T-helper 22 cell (primary cell): ENCODE data around the gene MYL6.
A peak's percentile ranks its signal among the peaks of the same experiment; 100 is the strongest.
"Not testable (repeated sequence)": the region's sequence is repeated elsewhere in the genome, so short reads cannot be mapped to it uniquely, and the experiment has no call there.

Source experiments
- DNase-seq: peaks from one replicate; pipeline ENCODE4 v3.0.0-alpha.2; 2020; ENCODE audit warnings: low read depth

MYL6 gene

GRCh38 chr12:56158029-56158925, at the start of gene MYL6:
Gene MYL6, plus strand, starts transcription at chr12:56158359. Its CDS starts 43 bp downstream, at chr12:56158402.
- DNase-seq: peak; percentile 90

- DNase-seq: no peak
These were observed 47.6 kb upstream of the MYL6 start for GRCh38 chr12:56110571-56110970.

- no peak for DNase-seq
These were observed 44.1 kb upstream of the MYL6 start for GRCh38 chr12:56114084-56114483.

GRCh38 chr12:56115329-56115728, 42.8 kb upstream of the MYL6 start:
- no peak for DNase-seq

GRCh38 chr12:56116267-56117081, 41.7 kb upstream of the MYL6 start, which contains the start of gene RPL41:
Gene RPL41, plus strand, starts transcription at chr12:56116633.
- DNase-seq: peak; percentile 81

- not testable (repeated sequence) for DNase-seq
These were observed 41.0 kb upstream of the MYL6 start for GRCh38 chr12:56117082-56117706.

- DNase-seq: peak; percentile 98
These were observed 40.1 kb upstream of the MYL6 start, which contains the start of gene ZC3H10 for GRCh38 chr12:56117778-56118687. Gene ZC3H10, plus strand, starts transcription at chr12:56118266. Its CDS starts 2,297 bp downstream, at chr12:56120563.

- no peak for DNase-seq
These were observed 39.3 kb upstream of the MYL6 start for GRCh38 chr12:56118688-56119357.

- peak; percentile 32 for DNase-seq
These were observed 38.8 kb upstream of the MYL6 start for GRCh38 chr12:56119361-56119796.

- no peak for DNase-seq
These were observed 37.9 kb upstream of the MYL6 start for GRCh38 chr12:56120158-56120846.

GRCh38 chr12:56121204-56121870, 36.8 kb upstream of the MYL6 start:
- DNase-seq: no peak

- no peak for DNase-seq
These were observed 35.5 kb upstream of the MYL6 start for GRCh38 chr12:56122637-56123036.

GRCh38 chr12:56124133-56124532, 34.0 kb upstream of the MYL6 start:
- DNase-seq: no peak

GRCh38 chr12:56126732-56127239, 31.4 kb upstream of the MYL6 start:
- no peak for DNase-seq

GRCh38 chr12:56127485-56127887, 30.7 kb upstream of the MYL6 start:
- DNase-seq: no peak

GRCh38 chr12:56127888-56128669, 30.1 kb upstream of the MYL6 start, which contains the start of gene ESYT1:
Gene ESYT1, plus strand, starts transcription at chr12:56128267. Its CDS starts 53 bp downstream, at chr12:56128320.
- peak; percentile 98 for DNase-seq

GRCh38 chr12:56128670-56129205, 29.4 kb upstream of the MYL6 start:
- no peak for DNase-seq
